Measurements from ENCODE around the gene MUC2. TPM values are rescaled to one million over a fixed set of nuclear protein-coding genes. Genes with fewer than 3 reads are reported as not detected.

MUC2 gene
- total RNA-seq, 2 donors from 2014 or later = not detected

GRCh38 chr11:1116104-1116503, 41.4 kb downstream of the MUC2 start:
- no peak for TF ChIP-seq CTCF (IDR thresholded peaks at IDR 0.05)
- DNase-seq (ENCODE audit: low spot score) = no peak
- Histone ChIP-seq H3K9me3 (no peaks in the 10 kb centered on the region), H3K27me3 (no peaks in the 10 kb centered on the region), H3K27ac (no peak overlapping the region), H3K4me1 (no peaks in the 10 kb centered on the region), H3K36me3 (no peaks in the 10 kb centered on the region), H3K4me3 (no peak overlapping the region)

DNA sequence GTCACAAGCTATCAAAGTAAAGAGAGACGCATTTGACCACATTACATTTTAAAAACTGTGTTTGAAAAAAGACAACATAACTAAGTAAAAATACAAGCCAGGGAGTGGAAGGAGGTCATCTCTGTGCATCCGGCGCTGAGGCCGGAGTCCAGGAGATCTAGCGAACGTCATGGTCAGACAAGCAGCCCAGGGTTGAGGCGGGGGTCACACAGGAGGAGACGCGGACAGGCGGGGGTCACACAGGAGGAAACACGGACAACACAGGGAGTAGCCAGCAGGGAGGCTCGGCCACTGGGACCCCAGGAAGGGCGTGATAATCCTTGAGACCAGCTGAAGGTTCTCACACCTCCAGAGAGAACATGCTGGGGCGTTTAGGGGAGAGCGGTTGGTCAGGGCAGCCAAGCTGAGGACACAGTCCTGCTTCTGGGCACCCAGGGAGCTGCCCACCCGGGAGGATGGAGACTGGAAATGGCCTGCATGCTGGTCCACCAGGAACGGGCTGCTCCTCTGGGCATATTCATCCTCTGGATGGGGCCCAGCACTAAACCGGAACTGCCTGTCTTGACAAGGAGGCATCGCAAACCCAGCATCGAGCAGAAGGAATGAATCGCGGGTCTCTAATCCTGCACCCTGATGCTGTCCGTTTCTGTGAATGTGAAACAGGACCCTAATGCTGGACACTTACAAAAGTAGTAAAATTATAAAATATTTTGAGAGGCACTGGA, 42.2 kb downstream of the MUC2 start:
- Histone ChIP-seq H3K4me3 (no peak overlapping the region), H3K36me3 (no peaks in the 10 kb centered on the region), H3K27ac (no peak overlapping the region), H3K27me3 (no peaks in the 10 kb centered on the region), H3K4me1 (no peaks in the 10 kb centered on the region), H3K9me3 (no peaks in the 10 kb centered on the region)
- TF ChIP-seq CTCF (IDR thresholded peaks at IDR 0.05) = no peak
- DNase-seq (ENCODE audit: low spot score) = no peak

GRCh38 chr11:1117992-1118391, 43.3 kb downstream of the MUC2 start:
- Histone ChIP-seq H3K36me3 (no peaks in the 10 kb centered on the region), H3K4me3 (no peak overlapping the region), H3K27me3 (no peaks in the 10 kb centered on the region), H3K27ac (no peak overlapping the region), H3K4me1 (no peaks in the 10 kb centered on the region), H3K9me3 (no peaks in the 10 kb centered on the region)
- no peak for TF ChIP-seq CTCF (IDR thresholded peaks at IDR 0.05)
- DNase-seq (ENCODE audit: low spot score) = no peak

- Histone ChIP-seq H3K36me3 (no peaks in the 10 kb centered on the region), H3K27me3 (no peaks in the 10 kb centered on the region), H3K4me3 (no peak overlapping the region), H3K9me3 (no peaks in the 10 kb centered on the region), H3K4me1 (no peaks in the 10 kb centered on the region), H3K27ac (no peak overlapping the region)
- TF ChIP-seq CTCF (IDR thresholded peaks at IDR 0.05) = no peak
- no peak for DNase-seq (ENCODE audit: low spot score)
Observed at GRCh38 chr11:1118755-1119603, 44.3 kb downstream of the MUC2 start.

GRCh38 chr11:1119604-1120146, 45.0 kb downstream of the MUC2 start:
- no peak for TF ChIP-seq CTCF (IDR thresholded peaks at IDR 0.05)
- Histone ChIP-seq H3K9me3 (no peaks in the 10 kb centered on the region), H3K36me3 (no peaks in the 10 kb centered on the region), H3K27me3 (no peaks in the 10 kb centered on the region), H3K4me3 (no peak overlapping the region), H3K4me1 (no peaks in the 10 kb centered on the region), H3K27ac (no peak overlapping the region)
- no peak for DNase-seq (ENCODE audit: low spot score)
